Neural cell (in vitro differentiated cells): ENCODE data around the gene NADK2.

ENCODE experiments used
- EP300 ChIP-seq: fragments of 450-650 bp; conservative IDR thresholded peaks from 2 replicates; pipeline ENCODE4 v1.6.1; 2014; ENCODE audit warnings: antibody characterized with exemption, mild to moderate bottlenecking, moderate library complexity; ENCODE audit not compliant: poor library complexity, severe bottlenecking
- EZH2 ChIP-seq: fragments of 200-600, 300-800 bp; shearing (Covaris generic), sonication (generic); IDR thresholded peaks from 2 replicates; pipeline ENCODE4 v1.6.1; 2014; ENCODE audit warnings: antibody characterized with exemption, low read length, borderline replicate concordance, mild to moderate bottlenecking; ENCODE audit not compliant: insufficient read depth, poor library complexity, severe bottlenecking
- MXI1 ChIP-seq: fragments of 450-650 bp; conservative IDR thresholded peaks from 2 replicates; pipeline ENCODE4 v1.6.1; 2014; ENCODE audit warnings: antibody characterized with exemption, mild to moderate bottlenecking; ENCODE audit not compliant: poor library complexity, severe bottlenecking
- POLR2AphosphoS5 ChIP-seq: IDR thresholded peaks from 2 replicates; pipeline ENCODE4 v1.6.1; 2012
- RAD21 ChIP-seq: fragments of 450-650 bp; conservative IDR thresholded peaks from 2 replicates; pipeline ENCODE4 v1.6.1; 2014; ENCODE audit warnings: antibody characterized with exemption, mild to moderate bottlenecking, moderate library complexity
- SMC3 ChIP-seq: fragments of 450-650 bp; conservative IDR thresholded peaks from 2 replicates; pipeline ENCODE4 v1.6.1; 2014; ENCODE audit warnings: antibody characterized with exemption, mild to moderate bottlenecking, moderate library complexity; ENCODE audit not compliant: poor library complexity
- TAF1 ChIP-seq: IDR thresholded peaks from 2 replicates; pipeline ENCODE4 v1.6.1; 2012; ENCODE audit warnings: low read depth
- TF ChIP-seq, protein P1 (sequence below): IDR thresholded peaks from 2 replicates; pipeline ENCODE4 v1.6.1; 2012; ENCODE audit warnings: borderline replicate concordance
- TF ChIP-seq, protein P2 (sequence below): fragments of 450-650 bp; IDR thresholded peaks from 2 replicates; pipeline ENCODE4 v1.5.1; 2014; ENCODE audit warnings: antibody characterized with exemption, mild to moderate bottlenecking, moderate library complexity; ENCODE audit not compliant: poor library complexity, severe bottlenecking

DNA sequence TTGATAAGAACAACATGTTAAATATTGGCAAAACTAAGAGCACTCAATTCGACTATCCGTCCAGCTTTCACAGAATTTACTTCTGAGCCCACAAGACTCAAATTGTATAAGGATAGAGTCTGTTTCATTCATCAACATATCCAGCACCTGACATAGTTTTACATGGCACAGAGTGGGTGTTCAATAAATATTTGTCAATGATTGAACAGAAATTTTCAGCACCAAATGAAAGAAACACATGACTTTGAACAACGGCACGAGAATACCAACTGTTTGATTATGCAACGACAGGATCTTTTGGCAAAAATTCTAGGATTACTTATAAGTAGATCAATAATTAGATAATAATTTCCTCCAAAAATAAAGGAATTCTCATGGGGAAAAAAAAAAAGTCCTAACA is 48.0 kb downstream of the NADK2 start:
- TF ChIP-seq, protein P1, sequence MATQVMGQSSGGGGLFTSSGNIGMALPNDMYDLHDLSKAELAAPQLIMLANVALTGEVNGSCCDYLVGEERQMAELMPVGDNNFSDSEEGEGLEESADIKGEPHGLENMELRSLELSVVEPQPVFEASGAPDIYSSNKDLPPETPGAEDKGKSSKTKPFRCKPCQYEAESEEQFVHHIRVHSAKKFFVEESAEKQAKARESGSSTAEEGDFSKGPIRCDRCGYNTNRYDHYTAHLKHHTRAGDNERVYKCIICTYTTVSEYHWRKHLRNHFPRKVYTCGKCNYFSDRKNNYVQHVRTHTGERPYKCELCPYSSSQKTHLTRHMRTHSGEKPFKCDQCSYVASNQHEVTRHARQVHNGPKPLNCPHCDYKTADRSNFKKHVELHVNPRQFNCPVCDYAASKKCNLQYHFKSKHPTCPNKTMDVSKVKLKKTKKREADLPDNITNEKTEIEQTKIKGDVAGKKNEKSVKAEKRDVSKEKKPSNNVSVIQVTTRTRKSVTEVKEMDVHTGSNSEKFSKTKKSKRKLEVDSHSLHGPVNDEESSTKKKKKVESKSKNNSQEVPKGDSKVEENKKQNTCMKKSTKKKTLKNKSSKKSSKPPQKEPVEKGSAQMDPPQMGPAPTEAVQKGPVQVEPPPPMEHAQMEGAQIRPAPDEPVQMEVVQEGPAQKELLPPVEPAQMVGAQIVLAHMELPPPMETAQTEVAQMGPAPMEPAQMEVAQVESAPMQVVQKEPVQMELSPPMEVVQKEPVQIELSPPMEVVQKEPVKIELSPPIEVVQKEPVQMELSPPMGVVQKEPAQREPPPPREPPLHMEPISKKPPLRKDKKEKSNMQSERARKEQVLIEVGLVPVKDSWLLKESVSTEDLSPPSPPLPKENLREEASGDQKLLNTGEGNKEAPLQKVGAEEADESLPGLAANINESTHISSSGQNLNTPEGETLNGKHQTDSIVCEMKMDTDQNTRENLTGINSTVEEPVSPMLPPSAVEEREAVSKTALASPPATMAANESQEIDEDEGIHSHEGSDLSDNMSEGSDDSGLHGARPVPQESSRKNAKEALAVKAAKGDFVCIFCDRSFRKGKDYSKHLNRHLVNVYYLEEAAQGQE = no peak
- TF ChIP-seq, protein P2, sequence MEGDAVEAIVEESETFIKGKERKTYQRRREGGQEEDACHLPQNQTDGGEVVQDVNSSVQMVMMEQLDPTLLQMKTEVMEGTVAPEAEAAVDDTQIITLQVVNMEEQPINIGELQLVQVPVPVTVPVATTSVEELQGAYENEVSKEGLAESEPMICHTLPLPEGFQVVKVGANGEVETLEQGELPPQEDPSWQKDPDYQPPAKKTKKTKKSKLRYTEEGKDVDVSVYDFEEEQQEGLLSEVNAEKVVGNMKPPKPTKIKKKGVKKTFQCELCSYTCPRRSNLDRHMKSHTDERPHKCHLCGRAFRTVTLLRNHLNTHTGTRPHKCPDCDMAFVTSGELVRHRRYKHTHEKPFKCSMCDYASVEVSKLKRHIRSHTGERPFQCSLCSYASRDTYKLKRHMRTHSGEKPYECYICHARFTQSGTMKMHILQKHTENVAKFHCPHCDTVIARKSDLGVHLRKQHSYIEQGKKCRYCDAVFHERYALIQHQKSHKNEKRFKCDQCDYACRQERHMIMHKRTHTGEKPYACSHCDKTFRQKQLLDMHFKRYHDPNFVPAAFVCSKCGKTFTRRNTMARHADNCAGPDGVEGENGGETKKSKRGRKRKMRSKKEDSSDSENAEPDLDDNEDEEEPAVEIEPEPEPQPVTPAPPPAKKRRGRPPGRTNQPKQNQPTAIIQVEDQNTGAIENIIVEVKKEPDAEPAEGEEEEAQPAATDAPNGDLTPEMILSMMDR = no peak
- TF ChIP-seq TAF1 = no peak
- no peak for TF ChIP-seq MXI1
- TF ChIP-seq RAD21 = no peak
- TF ChIP-seq SMC3 = no peak
- TF ChIP-seq POLR2AphosphoS5 = no peak
- TF ChIP-seq EP300 = no peak
- no peak for TF ChIP-seq EZH2
